Endodermal cell (in vitro differentiated cells): ENCODE measurements around the gene BPIFB4. TPM values are rescaled to one million over a fixed set of nuclear protein-coding genes. Genes with fewer than 3 reads are reported as not detected.

Experiments
- DNase-seq: peaks from one replicate; pipeline ENCODE4 v3.0.0-alpha.2; 2017
- H3K27ac ChIP-seq: 2 replicates; pipeline ENCODE4 v1.5.1; 2013; ENCODE audit warnings: mild to moderate bottlenecking, low read depth, low read length, moderate library complexity
- H3K27me3 ChIP-seq: 2 replicates; pipeline ENCODE4 v1.6.1; 2013; ENCODE audit warnings: mild to moderate bottlenecking, low read length, moderate library complexity; ENCODE audit not compliant: insufficient read depth, control insufficient read depth, poor library complexity, severe bottlenecking
- H3K36me3 ChIP-seq: 2 replicates; pipeline ENCODE4 v1.7.0; 2013; ENCODE audit warnings: mild to moderate bottlenecking, low read length, moderate library complexity; ENCODE audit not compliant: control insufficient read depth, insufficient read depth
- H3K4me1 ChIP-seq: one replicate; pipeline ENCODE4 v1.7.0; 2013; ENCODE audit warnings: low read length; ENCODE audit not compliant: control insufficient read depth, insufficient read depth
- H3K4me3 ChIP-seq: 2 replicates; pipeline ENCODE4 v1.5.1; 2013; ENCODE audit warnings: mild to moderate bottlenecking, low read length, moderate library complexity
- H3K9ac ChIP-seq: 2 replicates; pipeline ENCODE4 v1.6.1; 2013; ENCODE audit warnings: mild to moderate bottlenecking, low read length, moderate library complexity; ENCODE audit not compliant: poor library complexity, severe bottlenecking; ENCODE audit errors: extremely low read depth
- H3K9me3 ChIP-seq: 2 replicates; pipeline ENCODE4 v1.6.1; 2013; ENCODE audit warnings: mild to moderate bottlenecking, low read length, moderate library complexity; ENCODE audit not compliant: control insufficient read depth
- H3K27ac Mint-ChIP-seq: 2 replicates; pipeline ENCODE4 v1.8.0; 2020; ENCODE audit warnings: mixed read lengths
- H3K27me3 Mint-ChIP-seq: 2 replicates; pipeline ENCODE4 v1.8.0; 2021; ENCODE audit warnings: mild to moderate bottlenecking, mixed read lengths; ENCODE audit not compliant: insufficient read depth
- H3K36me3 Mint-ChIP-seq: 2 replicates; pipeline ENCODE4 v1.8.0; 2020; ENCODE audit warnings: low read depth, mixed read lengths
- H3K4me1 Mint-ChIP-seq: 2 replicates; pipeline ENCODE4 v1.8.0; 2020; ENCODE audit warnings: mixed read lengths
- H3K4me3 Mint-ChIP-seq: 2 replicates; pipeline ENCODE4 v1.8.0; 2020; ENCODE audit warnings: mild to moderate bottlenecking, moderate library complexity, mixed read lengths
- H3K9me3 Mint-ChIP-seq: 2 replicates; pipeline ENCODE4 v1.8.0; 2020; ENCODE audit warnings: mild to moderate bottlenecking, mixed read lengths
- CTCF ChIP-seq: fragments of 200-600 bp; sonication (generic); conservative IDR thresholded peaks from 2 replicates; pipeline ENCODE4 v1.5.0; 2021; ENCODE audit warnings: antibody characterized with exemption, mild to moderate bottlenecking
- WGBS, 2 experiments: methylation state at CpG; one replicate each; pipeline versions ENCODE4 v1.1.5 to v1.1.7; 2013; ENCODE audit warnings: missing lambda C conversion rate in 2 of 2, mixed read lengths in 1 of 2; ENCODE audit not compliant: insufficient coverage in 1 of 2, insufficient read length in 1 of 2; 5-methylcytosine and 5-hydroxymethylcytosine counted together
- total RNA-seq, 2 donors: library from RNA; stranded (reverse); fragmentation: NEBNext Ultra II Directional in 1 of 2; extraction: Animal tissue kit (Norgen Biotek cat#: 25700) in 1 of 2; gene quantifications; 2 replicates in 1 of 2; 3 replicates in 1 of 2; pipeline ENCODE4 v1.2.1, GENCODE V29; 2021

BPIFB4 gene
- total RNA-seq, 2 donors from 2014 or later: 0.22 TPM; not detected in 1

- Histone ChIP-seq H3K27ac (no peak overlapping the region), H3K36me3 (no peaks in the 10 kb centered on the region), H3K4me1 (no peaks in the 10 kb centered on the region), H3K27me3 (peaks cover 5% of the 10 kb centered on the region), H3K9ac (no peak overlapping the region), H3K4me3 (no peak overlapping the region), H3K9me3 (no peaks in the 10 kb centered on the region)
- Mint-ChIP-seq H3K36me3 (no peaks in the 10 kb centered on the region), H3K4me3 (no peak overlapping the region), H3K27ac (no peak overlapping the region), H3K27me3 (peaks cover 15% of the 10 kb centered on the region), H3K4me1 (no peaks in the 10 kb centered on the region), H3K9me3 (peaks cover 14% of the 10 kb centered on the region)
- no peak for TF ChIP-seq CTCF
- DNase-seq: peak; percentile 14
Observed at GRCh38 chr20:33139467-33139866, 60.0 kb downstream of the BPIFB4 start.

- 88 to 89% methylated on average over 5 of the region's 5 CpGs for WGBS, 2 experiments
- no peaks in the 10 kb centered on the region for H3K4me1 ChIP-seq
- H3K27me3 Mint-ChIP-seq: peaks cover 26% of the 10 kb centered on the region
Observed at GRCh38 chr20:33145521-33145920, 66.1 kb downstream of the BPIFB4 start.

DNA sequence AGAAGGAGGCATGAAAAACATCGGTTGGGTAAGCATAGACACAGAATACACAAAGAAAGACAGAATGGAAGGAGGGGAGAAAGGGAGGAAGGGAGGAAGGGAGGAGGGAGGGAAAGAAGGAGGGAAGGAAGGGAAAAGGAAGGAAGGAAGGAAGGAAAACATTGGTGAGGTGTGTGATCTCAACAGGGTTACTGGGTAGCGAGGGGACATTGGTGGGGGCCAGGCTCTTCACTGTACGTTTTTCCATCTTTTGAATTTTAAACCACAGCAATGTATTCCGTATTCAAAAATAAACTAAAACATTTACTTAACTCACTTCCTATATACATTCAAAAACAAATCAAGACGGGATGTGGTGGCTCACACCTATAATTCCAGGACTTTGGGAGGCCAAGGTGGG, 67.9 kb downstream of the BPIFB4 start:
- Histone ChIP-seq H3K9me3 (no peaks in the 10 kb centered on the region), H3K9ac (no peak overlapping the region), H3K27me3 (peaks cover 17% of the 10 kb centered on the region), H3K27ac (no peak overlapping the region), H3K4me1 (no peaks in the 10 kb centered on the region), H3K4me3 (no peak overlapping the region), H3K36me3 (no peaks in the 10 kb centered on the region)
- Mint-ChIP-seq H3K4me3 (no peak overlapping the region), H3K27me3 (peaks cover 26% of the 10 kb centered on the region), H3K36me3 (no peaks in the 10 kb centered on the region), H3K4me1 (peaks cover 10% of the 10 kb centered on the region), H3K9me3 (peaks cover 6% of the 10 kb centered on the region), H3K27ac (no peak overlapping the region)
- 83 to 87% methylated on average over 2 to 5 of the region's 5 CpGs for WGBS, 2 experiments
- no peak for TF ChIP-seq CTCF
- DNase-seq: peak; percentile 3

More at GRCh38 chr20:33145521-33145920, 66.1 kb downstream of the BPIFB4 start:
- Mint-ChIP-seq H3K4me3 (no peak overlapping the region), H3K36me3 (no peaks in the 10 kb centered on the region), H3K9me3 (peaks cover 6% of the 10 kb centered on the region), H3K4me1 (peaks cover 2% of the 10 kb centered on the region), H3K27ac (no peak overlapping the region)
- DNase-seq: peak; percentile 11
- no peak overlapping the region for H3K9ac ChIP-seq
- no peak overlapping the region for H3K27ac ChIP-seq
- H3K4me3 ChIP-seq: no peak overlapping the region
- TF ChIP-seq CTCF: no peak
- no peaks in the 10 kb centered on the region for H3K9me3 ChIP-seq
- peaks cover 20% of the 10 kb centered on the region for H3K27me3 ChIP-seq
- no peaks in the 10 kb centered on the region for H3K36me3 ChIP-seq
